GM12878 (cell line): ENCODE data around the gene ICAM4. TPM values are rescaled to one million over a fixed set of nuclear protein-coding genes. Genes with fewer than 3 reads are reported as not detected.

Source experiments
- ATAC-seq: fragments of 200-7000 bp; cut with Tn5 transposase; 3 replicates; pipeline ENCODE4 v1.9.1; 2020; ENCODE audit warnings: mild to moderate bottlenecking, moderate library complexity
- BruUV-seq: library from RNA; stranded (reverse); fragments of 400-500 nt; replicated peaks from 2 replicates; lab custom pipeline; 2021; lab: Mats Ljungman, UMichigan
- CTCF ChIA-PET: fragments of 300-600 bp; sonication (Branson Sonifier 250); formaldehyde crosslinking; extraction: SDS; loops from one replicate; lab custom pipeline; 2021; ENCODE audit warnings: inconsistent platforms; lab: Yijun Ruan, JAX
- POLR2A ChIA-PET: fragments of 350-600 bp; formaldehyde crosslinking; extraction: SDS; loops from one replicate; lab custom pipeline; 2021; ENCODE audit warnings: inconsistent platforms; lab: Charles Lee
- RAD21 ChIA-PET: fragments of 300-600 bp; sonication (Branson Sonifier 250); formaldehyde crosslinking; loops from one replicate; lab custom pipeline; 2023; ENCODE audit warnings: antibody characterized with exemption; ENCODE audit not compliant: unreplicated experiment; lab: Charles Lee
- SMC1A ChIA-PET: fragments of 300-600 bp; sonication (Branson Sonifier 250); formaldehyde crosslinking; loops from one replicate; lab custom pipeline; 2023; ENCODE audit not compliant: unreplicated experiment, uncharacterized antibody; lab: Charles Lee
- DNase-seq: peaks from one replicate; pipeline ENCODE4 v3.0.0-alpha.2; 2011; ENCODE audit warnings: low read depth, low spot score
- FAIRE-seq: peaks from 3 replicates; lab custom pipeline; 2011; peaks lifted over from hg19 to GRCh38; lab: Jason Lieb, UNC
- H2AFZ ChIP-seq: 2 replicates; pipeline ENCODE4 v1.6.0; 2011; ENCODE audit warnings: low read depth, low read length, control low read depth; ENCODE audit not compliant: control insufficient read depth
- H3K27ac ChIP-seq: 2 replicates; pipeline ENCODE4 v1.5.1; 2011; ENCODE audit warnings: control low read depth; ENCODE audit not compliant: control insufficient read depth, insufficient read depth
- H3K27me3 ChIP-seq, 2 experiments: replicated peaks in 1 of 2; 2 replicates each; pipeline versions ENCODE4 v1.6.0 to v1.6.1; 2011; ENCODE audit warnings: low read length in 1 of 2; ENCODE audit not compliant: control insufficient read depth in 2 of 2, insufficient read depth in 2 of 2
- H3K36me3 ChIP-seq, 2 experiments: 2 replicates each; pipeline ENCODE4 v1.5.1; 2011; ENCODE audit warnings: low read length in 1 of 2; ENCODE audit not compliant: control insufficient read depth in 2 of 2, insufficient read depth in 2 of 2
- H3K4me1 ChIP-seq: 2 replicates; pipeline ENCODE4 v1.6.1; 2011; ENCODE audit warnings: mild to moderate bottlenecking, low read length, moderate library complexity, mixed read lengths; ENCODE audit not compliant: control insufficient read depth, insufficient read depth
- H3K4me2 ChIP-seq: 2 replicates; pipeline ENCODE4 v1.6.0; 2011; ENCODE audit warnings: control low read depth; ENCODE audit not compliant: control insufficient read depth, insufficient read depth
- H3K4me3 ChIP-seq: fragments of 200-600 bp; sonication (generic); 2 replicates; pipeline ENCODE4 v1.5.1; 2016
- H3K79me2 ChIP-seq: 2 replicates; pipeline ENCODE4 v1.6.0; 2011; ENCODE audit warnings: low read length; ENCODE audit not compliant: control insufficient read depth, insufficient read depth
- H3K9ac ChIP-seq: 2 replicates; pipeline ENCODE4 v1.8.0; 2011; ENCODE audit warnings: low read length, control low read depth, mixed read lengths; ENCODE audit not compliant: control insufficient read depth, insufficient read depth
- H3K9me3 ChIP-seq: replicated peaks from 3 replicates; pipeline ENCODE4 v1.5.1; 2011; ENCODE audit warnings: mild to moderate bottlenecking, low read length; ENCODE audit not compliant: control insufficient read depth, insufficient read depth
- H4K20me1 ChIP-seq: 2 replicates; pipeline ENCODE4 v1.6.0; 2011; ENCODE audit not compliant: control insufficient read depth, insufficient read depth
- CTCF ChIP-seq, 3 experiments: IDR thresholded peaks in 2 of 3; conservative IDR thresholded peaks in 1 of 3; 2 replicates each; pipeline ENCODE4 v1.5.1; 2011; ENCODE audit warnings: low read depth in 3 of 3, low read length in 3 of 3, mild to moderate bottlenecking in 3 of 3, control low read depth in 2 of 3, moderate library complexity in 2 of 3, inconsistent platforms in 1 of 3, mixed read lengths in 1 of 3; ENCODE audit not compliant: control insufficient read depth in 2 of 3, insufficient read depth in 1 of 3; ENCODE audit errors: extremely low read depth in 1 of 3
- HDAC2 ChIP-seq: fragments of 200-600 bp; sonication (generic); IDR thresholded peaks from 2 replicates; pipeline ENCODE4 v1.6.1; 2017
- JUNB ChIP-seq: IDR thresholded peaks from 2 replicates; pipeline ENCODE4 v1.6.1; 2016; ENCODE audit warnings: antibody characterized with exemption, mild to moderate bottlenecking
- MXI1 ChIP-seq: fragments of 150-350 bp; IDR thresholded peaks from 2 replicates; pipeline ENCODE4 v1.6.1; 2011; ENCODE audit warnings: low read depth, mild to moderate bottlenecking, inconsistent platforms, low read length, improper control_type of control experiment
- NFYB ChIP-seq: IDR thresholded peaks from 2 replicates; pipeline ENCODE4 v1.6.1; 2011; ENCODE audit warnings: low read depth, mild to moderate bottlenecking, low read length, improper control_type of control experiment, moderate library complexity; ENCODE audit not compliant: insufficient read depth
- NR2C1 ChIP-seq: fragments of 450-650 bp; IDR thresholded peaks from 2 replicates; pipeline ENCODE4 v1.6.1; 2017; ENCODE audit warnings: antibody characterized with exemption, mild to moderate bottlenecking, moderate library complexity
- NR2F1 ChIP-seq: fragments of 450-650 bp; conservative IDR thresholded peaks from 2 replicates; pipeline ENCODE4 v1.6.1; 2017; ENCODE audit warnings: mild to moderate bottlenecking
- PBX3 ChIP-seq: IDR thresholded peaks from 2 replicates; pipeline ENCODE4 v1.6.1; 2011; ENCODE audit warnings: mild to moderate bottlenecking, low read depth, low read length, moderate library complexity; ENCODE audit not compliant: insufficient replicate concordance
- TAF1 ChIP-seq: IDR thresholded peaks from 2 replicates; pipeline ENCODE4 v1.6.1; 2011; ENCODE audit warnings: mild to moderate bottlenecking, low read depth, low read length, borderline replicate concordance
- YY1 ChIP-seq: IDR thresholded peaks from 2 replicates; pipeline ENCODE4 v1.6.1; 2011; ENCODE audit warnings: low read depth, mild to moderate bottlenecking, low read length
- WGBS: methylation state at CpG from one replicate; pipeline ENCODE4 v1.1.6; 2016; ENCODE audit warnings: low lambda C conversion rate; ENCODE audit not compliant: insufficient replicate concordance, insufficient coverage; ENCODE audit errors: missing lambda C conversion rate; 5-methylcytosine and 5-hydroxymethylcytosine counted together
- in situ Hi-C: fragments of 300-500 bp; cut with MboI; formaldehyde crosslinking; loops from 9 replicates; pipeline ENCODE4 v1.14.3; 2018; ENCODE audit warnings: mixed read lengths
- intact Hi-C: fragments of 100-400 bp; cut with micrococcal nuclease; formaldehyde crosslinking; loops from one replicate; pipeline ENCODE4 v1.14.2; 2022; ENCODE audit not compliant: unreplicated experiment
- polyA plus RNA-seq, 11 experiments: library from polyadenylated mRNA; depleted of rRNA in 4 of 11; unstranded in 6 of 11; stranded (reverse) in 5 of 11; fragments of >200 nt; fragmentation: Nextera tagmentation in 4 of 11; fragmentation: Illumina TruSeq in 1 of 11; extraction: Ambion mirVana in 4 of 11; extraction: Trizol in 1 of 11; gene quantifications; 1 replicate in 1 of 11; 2 replicates in 10 of 11; pipeline versions ENCODE4 v1.2.1 to v1.2.3, GENCODE V29; 2011 to 2016; ENCODE audit warnings: inconsistent platforms in 2 of 11, missing spikeins in 2 of 11, low read depth in 1 of 11
- total RNA-seq, 4 experiments: library from RNA; depleted of rRNA in 3 of 4; stranded (reverse); fragments of >200 nt in 3 of 4; fragmentation: Illumina TruSeq in 1 of 4; extraction: Trizol in 1 of 4; gene quantifications; 2 replicates each; pipeline versions ENCODE4 v1.2.1 to v1.2.3, GENCODE V29; 2013 to 2021
- TF ChIP-seq, protein P1 (sequence below): fragments of 450-650 bp; formaldehyde crosslinking; IDR thresholded peaks from 2 replicates; pipeline ENCODE4 v1.4.0; 2020; ENCODE audit warnings: mild to moderate bottlenecking, moderate library complexity
- TF ChIP-seq, protein P2 (sequence below): fragments of 450-650 bp; IDR thresholded peaks from 2 replicates; pipeline ENCODE4 v1.6.1; 2017; ENCODE audit warnings: mild to moderate bottlenecking, moderate library complexity

Gene ICAM4
- total and polyA plus RNA-seq, 10 of the 15 experiments (the other 5 are each of a cell fraction or from before 2014, with no cell fraction given): 0.31 to 5.1 (median 1.7) TPM

DNA sequence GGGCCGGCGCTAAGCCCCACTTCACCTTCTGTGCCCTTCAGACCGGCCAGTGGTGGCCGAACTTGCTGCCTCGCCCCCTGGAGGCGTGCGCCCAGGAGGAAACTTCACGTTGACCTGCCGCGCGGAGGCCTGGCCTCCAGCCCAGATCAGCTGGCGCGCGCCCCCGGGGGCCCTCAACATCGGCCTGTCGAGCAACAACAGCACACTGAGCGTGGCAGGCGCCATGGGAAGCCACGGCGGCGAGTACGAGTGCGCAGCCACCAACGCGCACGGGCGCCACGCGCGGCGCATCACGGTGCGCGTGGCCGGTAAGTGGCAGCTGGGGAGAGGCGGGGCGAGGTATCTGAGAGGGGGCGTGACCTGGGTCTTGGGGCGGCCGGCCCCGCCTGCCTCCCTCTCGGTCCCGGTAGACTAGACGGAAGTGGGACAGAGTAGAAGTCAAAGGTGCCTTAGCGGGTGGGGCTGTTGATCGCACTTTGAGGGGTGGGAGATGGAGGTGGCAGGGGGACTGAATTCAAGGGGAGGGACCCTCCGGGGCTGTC, 8.6 kb downstream of the ICAM4 start:
- Histone ChIP-seq H4K20me1 (no peaks in the 10 kb centered on the region), H3K36me3 (no peaks in the 10 kb centered on the region; a peak in 1 of 4 replicates), H3K9me3 (no peaks in the 10 kb centered on the region; the same call in 2 of the 3 replicates), H2AFZ (peak overlapping the region; percentile 76), H3K27me3 (peaks cover 3 to 14% of the 10 kb centered on the region in 2 experiments), H3K4me2 (peak overlapping the region; percentile 76), H3K4me3 (peak overlapping the region; percentile 52; the same call in 1 of the 2 replicates), H3K4me1 (peaks cover 31% of the 10 kb centered on the region), H3K79me2 (no peaks in the 10 kb centered on the region), H3K9ac (peak overlapping the region; percentile 18; the same call in 1 of the 2 replicates), H3K27ac (no peak overlapping the region)
- ATAC-seq (peak; percentile 68), FAIRE-seq (no peak), DNase-seq (no peak)
- BruUV-seq: no TSS peak
- intact Hi-C loops: no loop called here
- ChIA-PET POLR2A (interaction anchor here (0.6 to 1.6 kb wide), 2 partner anchors 15 to 209 kb away, joined by 4 read pairs; no protein-coding TSS in a partner anchor), CTCF (interaction anchor here (0.8 kb wide), 1 partner anchor 365 kb away, joined by 3 read pairs; no protein-coding TSS in a partner anchor), SMC1A (no interaction called here), RAD21 (no interaction called here)
- in situ Hi-C loops: no loop called here
- 5% methylated on average over 48 of the region's 48 CpGs for WGBS
- no peak for TF ChIP-seq TAF1
- TF ChIP-seq NFYB: no peak
- TF ChIP-seq, protein P1, sequence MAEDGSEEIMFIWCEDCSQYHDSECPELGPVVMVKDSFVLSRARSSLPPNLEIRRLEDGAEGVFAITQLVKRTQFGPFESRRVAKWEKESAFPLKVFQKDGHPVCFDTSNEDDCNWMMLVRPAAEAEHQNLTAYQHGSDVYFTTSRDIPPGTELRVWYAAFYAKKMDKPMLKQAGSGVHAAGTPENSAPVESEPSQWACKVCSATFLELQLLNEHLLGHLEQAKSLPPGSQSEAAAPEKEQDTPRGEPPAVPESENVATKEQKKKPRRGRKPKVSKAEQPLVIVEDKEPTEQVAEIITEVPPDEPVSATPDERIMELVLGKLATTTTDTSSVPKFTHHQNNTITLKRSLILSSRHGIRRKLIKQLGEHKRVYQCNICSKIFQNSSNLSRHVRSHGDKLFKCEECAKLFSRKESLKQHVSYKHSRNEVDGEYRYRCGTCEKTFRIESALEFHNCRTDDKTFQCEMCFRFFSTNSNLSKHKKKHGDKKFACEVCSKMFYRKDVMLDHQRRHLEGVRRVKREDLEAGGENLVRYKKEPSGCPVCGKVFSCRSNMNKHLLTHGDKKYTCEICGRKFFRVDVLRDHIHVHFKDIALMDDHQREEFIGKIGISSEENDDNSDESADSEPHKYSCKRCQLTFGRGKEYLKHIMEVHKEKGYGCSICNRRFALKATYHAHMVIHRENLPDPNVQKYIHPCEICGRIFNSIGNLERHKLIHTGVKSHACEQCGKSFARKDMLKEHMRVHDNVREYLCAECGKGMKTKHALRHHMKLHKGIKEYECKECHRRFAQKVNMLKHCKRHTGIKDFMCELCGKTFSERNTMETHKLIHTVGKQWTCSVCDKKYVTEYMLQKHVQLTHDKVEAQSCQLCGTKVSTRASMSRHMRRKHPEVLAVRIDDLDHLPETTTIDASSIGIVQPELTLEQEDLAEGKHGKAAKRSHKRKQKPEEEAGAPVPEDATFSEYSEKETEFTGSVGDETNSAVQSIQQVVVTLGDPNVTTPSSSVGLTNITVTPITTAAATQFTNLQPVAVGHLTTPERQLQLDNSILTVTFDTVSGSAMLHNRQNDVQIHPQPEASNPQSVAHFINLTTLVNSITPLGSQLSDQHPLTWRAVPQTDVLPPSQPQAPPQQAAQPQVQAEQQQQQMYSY (CRISPR knock-in tag): no peak
- peak; percentile 73 for TF ChIP-seq MXI1
- TF ChIP-seq, protein P2, sequence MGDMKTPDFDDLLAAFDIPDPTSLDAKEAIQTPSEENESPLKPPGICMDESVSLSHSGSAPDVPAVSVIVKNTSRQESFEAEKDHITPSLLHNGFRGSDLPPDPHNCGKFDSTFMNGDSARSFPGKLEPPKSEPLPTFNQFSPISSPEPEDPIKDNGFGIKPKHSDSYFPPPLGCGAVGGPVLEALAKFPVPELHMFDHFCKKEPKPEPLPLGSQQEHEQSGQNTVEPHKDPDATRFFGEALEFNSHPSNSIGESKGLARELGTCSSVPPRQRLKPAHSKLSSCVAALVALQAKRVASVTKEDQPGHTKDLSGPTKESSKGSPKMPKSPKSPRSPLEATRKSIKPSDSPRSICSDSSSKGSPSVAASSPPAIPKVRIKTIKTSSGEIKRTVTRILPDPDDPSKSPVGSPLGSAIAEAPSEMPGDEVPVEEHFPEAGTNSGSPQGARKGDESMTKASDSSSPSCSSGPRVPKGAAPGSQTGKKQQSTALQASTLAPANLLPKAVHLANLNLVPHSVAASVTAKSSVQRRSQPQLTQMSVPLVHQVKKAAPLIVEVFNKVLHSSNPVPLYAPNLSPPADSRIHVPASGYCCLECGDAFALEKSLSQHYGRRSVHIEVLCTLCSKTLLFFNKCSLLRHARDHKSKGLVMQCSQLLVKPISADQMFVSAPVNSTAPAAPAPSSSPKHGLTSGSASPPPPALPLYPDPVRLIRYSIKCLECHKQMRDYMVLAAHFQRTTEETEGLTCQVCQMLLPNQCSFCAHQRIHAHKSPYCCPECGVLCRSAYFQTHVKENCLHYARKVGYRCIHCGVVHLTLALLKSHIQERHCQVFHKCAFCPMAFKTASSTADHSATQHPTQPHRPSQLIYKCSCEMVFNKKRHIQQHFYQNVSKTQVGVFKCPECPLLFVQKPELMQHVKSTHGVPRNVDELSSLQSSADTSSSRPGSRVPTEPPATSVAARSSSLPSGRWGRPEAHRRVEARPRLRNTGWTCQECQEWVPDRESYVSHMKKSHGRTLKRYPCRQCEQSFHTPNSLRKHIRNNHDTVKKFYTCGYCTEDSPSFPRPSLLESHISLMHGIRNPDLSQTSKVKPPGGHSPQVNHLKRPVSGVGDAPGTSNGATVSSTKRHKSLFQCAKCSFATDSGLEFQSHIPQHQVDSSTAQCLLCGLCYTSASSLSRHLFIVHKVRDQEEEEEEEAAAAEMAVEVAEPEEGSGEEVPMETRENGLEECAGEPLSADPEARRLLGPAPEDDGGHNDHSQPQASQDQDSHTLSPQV: no peak
- peak; percentile 87 for TF ChIP-seq NR2F1
- TF ChIP-seq JUNB: no peak
- TF ChIP-seq HDAC2: no peak
- TF ChIP-seq NR2C1: no peak
- no peak for TF ChIP-seq PBX3
- TF ChIP-seq CTCF (IDR thresholded peaks at IDR 0.05 in 2 of 3, conservative IDR thresholded peaks at IDR 0.05 in 1 of 3; ENCODE audit: control insufficient read depth in 2 of 3, extremely low read depth in 1 of 3, insufficient read depth in 1 of 3, low read depth in 3 of 3, low read length in 3 of 3): peak; percentile 5 to 19 (median 18); a peak in 1 of 6 replicates
- TF ChIP-seq YY1: peak; percentile 44; the same call in 1 of the 2 replicates
